HG03039 (cell line): ENCODE data around the gene TBX18.

Experiments
- ATAC-seq: cut with Tn5 transposase; IDR thresholded peaks from one replicate; pipeline ENCODE4 v1.9.1; 2021; ENCODE audit warnings: mild to moderate bottlenecking, moderate library complexity; ENCODE audit not compliant: unreplicated experiment

TBX18 gene

GRCh38 chr6:84773133-84773430 lies 8.7 kb upstream of the TBX18 start:
- ATAC-seq: no peak

GRCh38 chr6:84772428-84773132 lies 8.2 kb upstream of the TBX18 start:
- ATAC-seq: no peak

GRCh38 chr6:84771756-84772356 lies 7.5 kb upstream of the TBX18 start:
- ATAC-seq: no peak

GRCh38 chr6:84771125-84771755 lies 6.8 kb upstream of the TBX18 start:
- ATAC-seq: no peak

GRCh38 chr6:84770521-84770920 lies 6.1 kb upstream of the TBX18 start:
- ATAC-seq: no peak

GRCh38 chr6:84769306-84769705 lies 4.9 kb upstream of the TBX18 start:
- ATAC-seq: no peak

GRCh38 chr6:84768442-84769174 lies 4.2 kb upstream of the TBX18 start:
- no peak for ATAC-seq

- no peak for ATAC-seq
Observed at GRCh38 chr6:84767526-84768201, 3.3 kb upstream of the TBX18 start.

GRCh38 chr6:84766799-84767525 lies 2.6 kb upstream of the TBX18 start:
- no peak for ATAC-seq

GRCh38 chr6:84766118-84766798 lies 1.9 kb upstream of the TBX18 start:
- ATAC-seq: no peak

- ATAC-seq: no peak
Observed at GRCh38 chr6:84763886-84764331, 489 bp downstream of the TBX18 start.

- no peak for ATAC-seq
Observed at GRCh38 chr6:84763003-84763885, 1.2 kb downstream of the TBX18 start.

- no peak for ATAC-seq
Observed at GRCh38 chr6:84762220-84763002, 2.0 kb downstream of the TBX18 start.

GRCh38 chr6:84758486-84758885 lies 5.9 kb downstream of the TBX18 start:
- no peak for ATAC-seq

GRCh38 chr6:84756877-84757276 lies 7.5 kb downstream of the TBX18 start:
- no peak for ATAC-seq

- no peak for ATAC-seq
Observed at GRCh38 chr6:84756466-84756865, 7.9 kb downstream of the TBX18 start.

- ATAC-seq: no peak
Observed at GRCh38 chr6:84753173-84753572, 11.2 kb downstream of the TBX18 start.
